ENCODE measurements around the gene TRPM2. TPM values are rescaled to one million over a fixed set of nuclear protein-coding genes. Genes with fewer than 3 reads are reported as not detected.

TRPM2 gene
- total and polyA plus RNA-seq, 2 of the 8 experiments (the other 6 are each of a cell fraction or from before 2014, with no cell fraction given): 0.27 to 0.28 TPM

DNA sequence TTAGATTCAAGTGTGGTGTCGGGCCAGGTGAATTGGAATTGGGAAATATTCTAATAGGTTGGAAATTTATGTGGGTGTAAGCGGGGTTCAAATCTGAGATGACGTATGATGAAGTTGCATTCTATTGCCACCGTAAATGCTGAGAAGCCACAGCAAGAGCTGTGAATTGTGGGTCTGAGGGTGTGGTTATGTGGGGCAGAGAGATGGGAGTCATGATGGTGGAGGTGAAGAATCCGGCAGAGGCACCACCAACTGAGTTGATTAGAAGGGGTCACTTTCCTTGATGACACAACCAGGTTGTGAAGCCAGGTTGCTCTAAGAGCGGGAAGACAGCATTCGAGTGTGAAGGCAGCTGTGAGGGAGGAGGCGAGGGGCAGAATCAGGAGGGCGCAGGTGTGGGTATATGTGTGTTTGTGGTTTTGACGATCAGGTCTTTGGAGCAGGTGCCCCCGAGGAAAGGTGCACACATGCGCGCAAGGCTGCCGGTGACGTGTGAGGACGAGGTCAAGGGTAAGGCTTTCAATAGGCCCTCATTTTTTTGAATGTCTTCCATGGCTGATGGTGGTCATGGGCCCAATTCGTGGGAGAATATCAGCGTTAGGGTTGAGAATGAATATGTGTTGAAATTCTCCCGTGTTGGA lies 120.6 kb downstream of the TRPM2 start:
- Histone ChIP-seq H3K4me1 (replicated peaks in 1 of 4; ENCODE audit: control insufficient read depth in 3 of 4, insufficient read depth in 4 of 4, low read length in 3 of 4) (no peaks in the 10 kb centered on the region), H3K23me2 (ENCODE audit: low read depth, low read length) (no peaks in the 10 kb centered on the region), H3K56ac (replicated peaks; ENCODE audit: insufficient read length, low read depth, low read length) (no peak overlapping the region), H3K27me3 (replicated peaks in 1 of 4; ENCODE audit: control insufficient read depth in 3 of 4, extremely low read depth in 1 of 4, insufficient read depth in 3 of 4, low read length in 3 of 4) (no peaks in the 10 kb centered on the region), H3K18ac (ENCODE audit: extremely low read depth, low read length) (no peak overlapping the region), H3K79me1 (ENCODE audit: low read depth, low read length) (no peaks in the 10 kb centered on the region), H3K23ac (ENCODE audit: insufficient read length) (no peak overlapping the region), H4K20me1 (replicated peaks in 1 of 2; ENCODE audit: control insufficient read depth in 1 of 2, insufficient read depth in 2 of 2, low read length in 2 of 2) (peaks cover 0 to 2% of the 10 kb centered on the region in 2 experiments), H3K9ac (replicated peaks in 1 of 4; ENCODE audit: extremely low read depth in 1 of 4, low read depth in 3 of 4, low read length in 3 of 4) (no peak overlapping the region), H3K36me3 (ENCODE audit: control insufficient read depth in 2 of 4, insufficient read depth in 4 of 4, low read length in 3 of 4) (no peaks in the 10 kb centered on the region), H4K8ac (ENCODE audit: extremely low read depth, insufficient read depth, low read length) (no peak overlapping the region), H3K79me2 (ENCODE audit: control insufficient read depth in 1 of 2, insufficient read depth in 2 of 2, low read length in 2 of 2) (no peaks in the 10 kb centered on the region), H3K14ac (ENCODE audit: insufficient read length) (no peak overlapping the region), H2BK5ac (ENCODE audit: low read depth, low read length) (no peak overlapping the region), H3K4me3 (ENCODE audit: extremely low read depth in 1 of 4, insufficient read depth in 2 of 4, low read depth in 3 of 4, low read length in 4 of 4) (no peak overlapping the region), H2BK15ac (ENCODE audit: low read length) (no peak overlapping the region), H3K4ac (replicated peaks; ENCODE audit: insufficient read length, low read depth, low read length) (no peak overlapping the region), H4K5ac (ENCODE audit: insufficient read length, low read depth, low read length) (no peak overlapping the region), H3K9me3 (ENCODE audit: insufficient read depth in 2 of 2, low read depth in 1 of 2, low read length in 1 of 2) (no peaks in the 10 kb centered on the region), H3K27ac (ENCODE audit: low read depth, low read length) (no peak overlapping the region), H2AFZ (ENCODE audit: low read length) (no peak overlapping the region), H2BK20ac (ENCODE audit: low read length) (no peak overlapping the region), H4K91ac (replicated peaks; ENCODE audit: insufficient read length, low read length) (no peak overlapping the region), H2BK120ac (replicated peaks; ENCODE audit: low read depth, low read length) (no peak overlapping the region), H2AK5ac (ENCODE audit: low read depth, low read length) (no peak overlapping the region), H3K4me2 (ENCODE audit: insufficient read depth in 1 of 2, low read depth in 2 of 2, low read length in 2 of 2) (no peak overlapping the region), H2BK12ac (ENCODE audit: low read depth, low read length) (no peak overlapping the region)
- 88% methylated on average over 18 of the region's 19 CpGs; no CpG with 5 or more reads in 1 of the 2 experiments for WGBS, 2 experiments (ENCODE audit: extremely low coverage in 1 of 2, insufficient coverage in 1 of 2, insufficient read length in 1 of 2, insufficient replicate concordance in 2 of 2, low coverage in 1 of 2, low lambda C conversion rate in 2 of 2, missing lambda C conversion rate in 1 of 2)
- CTCF ChIA-PET (ENCODE audit: partially characterized antibody): interaction anchor here (0.9 to 1.8 kb wide), 4 partner anchors 10 to 287 kb away, joined by 3 to 5 read pairs (median 3); no protein-coding TSS in a partner anchor
- FAIRE-seq (no peak), DNase-seq (ENCODE audit: low read depth in 1 of 2, low spot score in 2 of 2) (no peak)
- POLR2A ChIA-PET (ENCODE audit: partially characterized antibody): no interaction called here
- TF ChIP-seq CEBPB (IDR thresholded peaks at IDR 0.05; ENCODE audit: low read depth, low read length): no peak
- no peak for TF ChIP-seq GABPA (IDR thresholded peaks at IDR 0.05; ENCODE audit: borderline replicate concordance, insufficient read depth, low read length)
- TF ChIP-seq YY1 (IDR thresholded peaks at IDR 0.05; ENCODE audit: low read depth, low read length): no peak
- TF ChIP-seq CREB1 (IDR thresholded peaks at IDR 0.05): no peak
- no peak for TF ChIP-seq CBX5 (IDR thresholded peaks at IDR 0.05; ENCODE audit: low read depth, low read length)
- TF ChIP-seq SP1 (IDR thresholded peaks at IDR 0.05; ENCODE audit: low read depth, low read length): no peak
- TF ChIP-seq SAP30 (IDR thresholded peaks at IDR 0.05; ENCODE audit: insufficient read depth, insufficient replicate concordance, low read length): no peak
- no peak for TF ChIP-seq JUN (IDR thresholded peaks at IDR 0.05; ENCODE audit: low read depth, low read length)
- no peak for TF ChIP-seq SRF (IDR thresholded peaks at IDR 0.05; ENCODE audit: low read depth, low read length)
- TF ChIP-seq RXRA (IDR thresholded peaks at IDR 0.05; ENCODE audit: insufficient read depth, low read depth, low read length): no peak
- no peak for TF ChIP-seq RFX5 (IDR thresholded peaks at IDR 0.05; ENCODE audit: borderline replicate concordance, low read depth, low read length)
- no peak for TF ChIP-seq ASH2L (IDR thresholded peaks at IDR 0.05; ENCODE audit: low read length)
- no peak for TF ChIP-seq ZNF274 (IDR thresholded peaks at IDR 0.05; ENCODE audit: borderline replicate concordance, extremely low read depth, low read length)
- TF ChIP-seq CHD2 (IDR thresholded peaks at IDR 0.05; ENCODE audit: low read length): no peak

Data from H1 (cell line).